GM12872 (cell line): ENCODE results near the gene BCAS3.
A peak's percentile ranks its signal among the peaks of the same experiment; 100 is the strongest.

Experiments
- TF ChIP-seq, protein P1 (sequence below): IDR thresholded peaks from 3 replicates; pipeline ENCODE4 v1.5.1; 2011; ENCODE audit warnings: low read depth, mild to moderate bottlenecking, low read length, moderate library complexity; ENCODE audit not compliant: insufficient read depth

The BCAS3 gene

GRCh38 chr17:61340431-61341209 is 663.0 kb downstream of the BCAS3 start:
- TF ChIP-seq, protein P1, sequence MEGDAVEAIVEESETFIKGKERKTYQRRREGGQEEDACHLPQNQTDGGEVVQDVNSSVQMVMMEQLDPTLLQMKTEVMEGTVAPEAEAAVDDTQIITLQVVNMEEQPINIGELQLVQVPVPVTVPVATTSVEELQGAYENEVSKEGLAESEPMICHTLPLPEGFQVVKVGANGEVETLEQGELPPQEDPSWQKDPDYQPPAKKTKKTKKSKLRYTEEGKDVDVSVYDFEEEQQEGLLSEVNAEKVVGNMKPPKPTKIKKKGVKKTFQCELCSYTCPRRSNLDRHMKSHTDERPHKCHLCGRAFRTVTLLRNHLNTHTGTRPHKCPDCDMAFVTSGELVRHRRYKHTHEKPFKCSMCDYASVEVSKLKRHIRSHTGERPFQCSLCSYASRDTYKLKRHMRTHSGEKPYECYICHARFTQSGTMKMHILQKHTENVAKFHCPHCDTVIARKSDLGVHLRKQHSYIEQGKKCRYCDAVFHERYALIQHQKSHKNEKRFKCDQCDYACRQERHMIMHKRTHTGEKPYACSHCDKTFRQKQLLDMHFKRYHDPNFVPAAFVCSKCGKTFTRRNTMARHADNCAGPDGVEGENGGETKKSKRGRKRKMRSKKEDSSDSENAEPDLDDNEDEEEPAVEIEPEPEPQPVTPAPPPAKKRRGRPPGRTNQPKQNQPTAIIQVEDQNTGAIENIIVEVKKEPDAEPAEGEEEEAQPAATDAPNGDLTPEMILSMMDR, result no peak

- TF ChIP-seq, protein P1, result no peak
Observed at GRCh38 chr17:61343576-61343975, 665.9 kb downstream of the BCAS3 start.

DNA sequence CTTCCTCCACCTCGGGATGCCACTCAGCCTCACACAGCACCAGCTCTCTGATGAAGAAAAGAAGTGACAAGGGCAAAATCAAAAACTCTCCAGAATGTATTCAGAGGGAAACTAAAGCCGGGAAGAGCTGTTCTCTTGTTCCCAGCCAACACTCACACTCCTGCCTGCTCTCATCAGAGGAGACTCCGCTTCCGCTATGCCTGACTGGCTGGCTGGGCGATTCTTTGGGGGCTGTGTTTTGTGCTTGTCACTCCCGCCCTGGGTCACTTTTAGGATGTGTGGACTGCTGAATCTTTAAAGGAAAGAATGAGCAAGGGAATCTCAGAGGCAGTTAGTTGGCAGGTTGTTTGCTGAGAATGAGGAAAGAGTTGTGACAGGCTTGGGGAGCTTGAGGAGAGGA is 667.4 kb downstream of the BCAS3 start:
- TF ChIP-seq, protein P1, result no peak

GRCh38 chr17:61345825-61346666 is 668.4 kb downstream of the BCAS3 start:
- TF ChIP-seq, protein P1, result no peak

DNA sequence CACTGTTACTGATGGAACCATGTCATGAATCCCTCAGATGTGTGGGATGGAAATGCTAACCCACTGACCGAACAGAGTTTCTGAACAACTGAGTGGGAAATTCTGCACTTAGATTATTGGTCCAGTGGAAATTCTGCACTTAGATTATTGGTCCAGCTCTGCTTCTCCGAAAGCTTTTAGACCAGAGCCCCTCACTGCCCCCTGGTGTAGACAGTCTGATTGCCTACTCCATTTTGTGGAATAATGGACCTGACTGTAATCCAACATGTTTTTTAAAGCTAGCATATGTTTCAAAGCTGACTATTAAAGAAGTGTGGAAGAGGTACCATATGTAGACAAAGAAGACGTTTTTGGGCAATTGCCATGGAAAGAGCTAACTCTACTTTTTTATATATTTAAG is 671.7 kb downstream of the BCAS3 start:
- TF ChIP-seq, protein P1, result peak; percentile 38; the same call in 1 of the 3 replicates

DNA sequence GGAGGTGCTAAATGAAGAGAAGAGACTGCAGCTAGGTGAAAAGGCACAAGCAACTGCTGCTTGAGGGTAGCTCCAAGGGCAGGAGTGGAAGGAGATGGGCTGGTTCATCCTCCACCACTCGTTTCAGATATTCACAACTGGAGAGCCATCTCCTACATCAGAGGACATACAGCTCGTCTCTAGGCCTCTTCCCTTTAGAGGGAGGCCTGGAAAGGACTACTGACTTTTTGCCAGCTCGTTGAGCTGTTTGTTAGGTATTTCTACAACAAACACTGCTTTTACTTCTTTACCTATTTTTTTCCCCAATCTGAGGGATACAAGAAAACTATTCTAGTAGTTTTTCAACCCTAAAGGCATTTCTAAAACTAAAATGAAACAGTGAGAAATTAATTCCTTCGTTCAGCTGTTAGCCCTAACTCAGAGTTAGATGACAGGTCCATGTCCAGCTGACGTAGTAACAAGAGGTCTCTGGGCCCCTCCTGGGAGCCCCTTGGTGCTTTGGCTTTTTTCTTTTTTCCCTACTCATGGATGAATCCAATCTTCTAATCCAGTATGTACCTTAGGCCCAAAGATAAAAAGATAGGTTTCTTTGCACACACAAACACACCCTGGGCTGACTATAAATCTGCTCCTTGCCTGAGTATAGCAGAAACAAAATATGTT is 674.2 kb downstream of the BCAS3 start:
- TF ChIP-seq, protein P1, result no peak

- TF ChIP-seq, protein P1, result no peak
Observed at GRCh38 chr17:61352408-61352770, 674.7 kb downstream of the BCAS3 start.
